Adipocyte (in vitro differentiated cells): ENCODE data around the gene TRMT112.

Source experiments
- DNase-seq: peaks from one replicate; pipeline ENCODE4 v3.0.0-alpha.2; 2015; ENCODE audit warnings: low read depth
- H3K27me3 ChIP-seq: replicated peaks from 2 replicates; pipeline ENCODE4 v1.7.0; 2013; ENCODE audit warnings: mild to moderate bottlenecking, low read length, moderate library complexity; ENCODE audit not compliant: control insufficient read depth, insufficient read depth
- H3K36me3 ChIP-seq: 2 replicates; pipeline ENCODE4 v1.7.0; 2013; ENCODE audit warnings: low read length, mild to moderate bottlenecking, moderate library complexity; ENCODE audit not compliant: control insufficient read depth, insufficient read depth, severe bottlenecking
- H3K4me1 ChIP-seq: 2 replicates; pipeline ENCODE4 v1.7.0; 2013; ENCODE audit warnings: mild to moderate bottlenecking, low read length, moderate library complexity; ENCODE audit not compliant: control insufficient read depth, insufficient read depth
- H3K4me3 ChIP-seq: 2 replicates; pipeline ENCODE4 v1.7.0; 2013; ENCODE audit warnings: mild to moderate bottlenecking, low read length, moderate library complexity
- H3K9ac ChIP-seq: 2 replicates; pipeline ENCODE4 v1.7.0; 2013; ENCODE audit warnings: mild to moderate bottlenecking, low read length, moderate library complexity
- H3K9me3 ChIP-seq: 2 replicates; pipeline ENCODE4 v1.7.0; 2013; ENCODE audit warnings: mild to moderate bottlenecking, low read length, moderate library complexity; ENCODE audit not compliant: control insufficient read depth

Gene TRMT112

GRCh38 chr11:64295760-64296159 is 21.6 kb downstream of the TRMT112 start:
- Histone ChIP-seq H3K9me3 (no peaks in the 10 kb centered on the region), H3K4me1 (peaks cover 13% of the 10 kb centered on the region), H3K4me3 (no peak overlapping the region), H3K9ac (no peak overlapping the region), H3K36me3 (no peaks in the 10 kb centered on the region), H3K27me3 (peaks cover 51% of the 10 kb centered on the region)
- DNase-seq, result no peak

GRCh38 chr11:64294774-64295173 is 22.6 kb downstream of the TRMT112 start:
- H3K4me3 ChIP-seq, result no peak overlapping the region
- H3K4me1 ChIP-seq, result peaks cover 5% of the 10 kb centered on the region
- peaks cover 44% of the 10 kb centered on the region for H3K27me3 ChIP-seq
- no peak overlapping the region for H3K9ac ChIP-seq
- H3K9me3 ChIP-seq, result no peaks in the 10 kb centered on the region
- no peaks in the 10 kb centered on the region for H3K36me3 ChIP-seq
- peak; percentile 39 for DNase-seq

GRCh38 chr11:64292460-64293254 is 24.7 kb downstream of the TRMT112 start:
- H3K36me3 ChIP-seq, result no peaks in the 10 kb centered on the region
- peak overlapping the region; percentile 62 for H3K4me3 ChIP-seq
- no peak for DNase-seq
- peak overlapping the region; percentile 34 for H3K9ac ChIP-seq
- peaks cover 33% of the 10 kb centered on the region for H3K27me3 ChIP-seq
- no peaks in the 10 kb centered on the region for H3K9me3 ChIP-seq
- H3K4me1 ChIP-seq, result no peaks in the 10 kb centered on the region

- Histone ChIP-seq H3K9me3 (no peaks in the 10 kb centered on the region), H3K27me3 (peaks cover 26% of the 10 kb centered on the region), H3K4me3 (peak overlapping the region; percentile 62), H3K36me3 (no peaks in the 10 kb centered on the region), H3K9ac (peak overlapping the region; percentile 34), H3K4me1 (no peaks in the 10 kb centered on the region)
- DNase-seq, result peak; percentile 43
These were observed 25.5 kb downstream of the TRMT112 start for GRCh38 chr11:64291752-64292459.

GRCh38 chr11:64291262-64291751 is 26.1 kb downstream of the TRMT112 start, which contains the start of gene KCNK4:
TSS of gene KCNK4 (plus strand) at chr11:64291302. CDS start at chr11:64293019, 1,717 bp downstream.
- Histone ChIP-seq H3K27me3 (peaks cover 20% of the 10 kb centered on the region), H3K36me3 (no peaks in the 10 kb centered on the region), H3K4me3 (peak within 1 kb of the TSS; percentile 62), H3K9ac (peak within 1 kb of the TSS; percentile 34), H3K4me1 (peaks cover 4% of the 10 kb centered on the region), H3K9me3 (no peaks in the 10 kb centered on the region)
- DNase-seq, result no peak

GRCh38 chr11:64290352-64291261 is 26.8 kb downstream of the TRMT112 start:
- Histone ChIP-seq H3K27me3 (peaks cover 17% of the 10 kb centered on the region), H3K36me3 (no peaks in the 10 kb centered on the region), H3K4me3 (no peak overlapping the region), H3K9ac (no peak overlapping the region), H3K4me1 (peaks cover 8% of the 10 kb centered on the region), H3K9me3 (no peaks in the 10 kb centered on the region)
- DNase-seq, result no peak

- no peak overlapping the region for H3K4me3 ChIP-seq
- no peak for DNase-seq
- H3K27me3 ChIP-seq, result peaks cover 14% of the 10 kb centered on the region
- peaks cover 11% of the 10 kb centered on the region for H3K4me1 ChIP-seq
- H3K36me3 ChIP-seq, result no peaks in the 10 kb centered on the region
- no peaks in the 10 kb centered on the region for H3K9me3 ChIP-seq
- no peak overlapping the region for H3K9ac ChIP-seq
These were observed 28.3 kb downstream of the TRMT112 start for GRCh38 chr11:64289002-64289564.

GRCh38 chr11:64288353-64288750 is 29.0 kb downstream of the TRMT112 start:
- Histone ChIP-seq H3K9me3 (no peaks in the 10 kb centered on the region), H3K36me3 (no peaks in the 10 kb centered on the region), H3K4me3 (no peak overlapping the region), H3K4me1 (peaks cover 16% of the 10 kb centered on the region), H3K27me3 (peaks cover 10% of the 10 kb centered on the region), H3K9ac (no peak overlapping the region)
- DNase-seq, result no peak

- DNase-seq, result no peak
- Histone ChIP-seq H3K4me1 (peaks cover 16% of the 10 kb centered on the region), H3K4me3 (no peak overlapping the region), H3K36me3 (no peaks in the 10 kb centered on the region), H3K9ac (no peak overlapping the region), H3K27me3 (peaks cover 5% of the 10 kb centered on the region), H3K9me3 (no peaks in the 10 kb centered on the region)
These were observed 29.5 kb downstream of the TRMT112 start for GRCh38 chr11:64287676-64288352.

- H3K4me1 ChIP-seq, result peaks cover 16% of the 10 kb centered on the region
- DNase-seq, result no peak
- H3K27me3 ChIP-seq, result no peaks in the 10 kb centered on the region
- no peaks in the 10 kb centered on the region for H3K9me3 ChIP-seq
- peaks cover 4% of the 10 kb centered on the region for H3K36me3 ChIP-seq
- no peak overlapping the region for H3K9ac ChIP-seq
- no peak overlapping the region for H3K4me3 ChIP-seq
These were observed 30.6 kb downstream of the TRMT112 start for GRCh38 chr11:64286801-64287159.
